H1 (cell line): ENCODE results near the gene FAM241B. TPM values are rescaled to one million over a fixed set of nuclear protein-coding genes. Genes with fewer than 3 reads are reported as not detected.

Experiments used
- BACH1 ChIP-seq: IDR thresholded peaks from 2 replicates; pipeline ENCODE4 v1.6.1; 2012; ENCODE audit warnings: low read length, improper control_type of control experiment
- MAFK ChIP-seq: IDR thresholded peaks from 2 replicates; pipeline ENCODE4 v1.6.1; 2012; ENCODE audit warnings: low read depth, mild to moderate bottlenecking, improper control_type of control experiment, low read length
- PHF8 ChIP-seq: fragments of 200-600 bp; sonication (generic); conservative IDR thresholded peaks from 2 replicates; pipeline ENCODE4 v1.7.1; 2012; ENCODE audit warnings: low read depth, mild to moderate bottlenecking, inconsistent platforms, low read length, moderate library complexity
- polyA plus RNA-seq, 7 experiments: library from polyadenylated mRNA; depleted of rRNA in 3 of 7; stranded (reverse) in 5 of 7; unstranded in 2 of 7; fragments of >200 nt in 5 of 7; fragments of 200-250 nt in 2 of 7; gene quantifications; 1 replicate in 5 of 7; 2 replicates in 1 of 7; 4 replicates in 1 of 7; pipeline versions ENCODE4 v1.2.1 to v1.2.3, GENCODE V29; 2011 to 2013; ENCODE audit warnings: missing spikeins in 2 of 7, mixed read lengths in 2 of 7
- total RNA-seq: library from RNA; stranded (reverse); fragmentation: NEBNext Ultra II Directional; extraction: Animal tissue kit (Norgen Biotek cat#: 25700); gene quantifications from 2 replicates; pipeline ENCODE4 v1.2.1, GENCODE V29; 2021

The FAM241B gene
- total and polyA plus RNA-seq, 2 of the 8 experiments (the other 6 are each of a cell fraction or from before 2014, with no cell fraction given) = 19.3 to 30.1 TPM

GRCh38 chr10:69666756-69667155 lies 36.7 kb downstream of the FAM241B start (continued):
- TF ChIP-seq BACH1 (no peak), MAFK (no peak), PHF8 (no peak)
